Posterior cingulate gyrus (tissue), 11 donors: ENCODE results near the gene TRIM69.
"Not testable (repeated sequence)": the region's sequence is repeated elsewhere in the genome, so short reads cannot be mapped to it uniquely, and the experiment has no call there.

ENCODE experiments used
- DNase-seq, 10 donors: peaks; one replicate each; pipeline versions ENCODE4 v3.0.0 to v3.0.0-alpha.2; 2020 to 2021; ENCODE audit warnings: mixed read lengths in 3 of 10
- intact Hi-C: fragments of 100-400 bp; cut with DNase I; formaldehyde crosslinking; loops from one replicate; pipeline ENCODE4 v1.15.1; 2023

Gene TRIM69

GRCh38 chr15:44715142-44715796 is 21.1 kb upstream of the TRIM69 start:
- intact Hi-C loops: no loop called here
- DNase-seq: no peak

GRCh38 chr15:44715797-44716334 is 20.5 kb upstream of the TRIM69 start:
- no peak for DNase-seq
- intact Hi-C loops: no loop called here

- DNase-seq: no peak
- intact Hi-C loops: no loop called here
These were observed 19.2 kb upstream of the TRIM69 start for GRCh38 chr15:44716983-44717602.

GRCh38 chr15:44718180-44718926 is 18.0 kb upstream of the TRIM69 start:
- intact Hi-C loops: no loop called here
- DNase-seq: no peak

GRCh38 chr15:44718927-44719292 is 17.4 kb upstream of the TRIM69 start:
- DNase-seq: no peak
- intact Hi-C loops: no loop called here

GRCh38 chr15:44719293-44719999 is 16.9 kb upstream of the TRIM69 start:
- intact Hi-C loops: no loop called here
- no peak for DNase-seq

DNA sequence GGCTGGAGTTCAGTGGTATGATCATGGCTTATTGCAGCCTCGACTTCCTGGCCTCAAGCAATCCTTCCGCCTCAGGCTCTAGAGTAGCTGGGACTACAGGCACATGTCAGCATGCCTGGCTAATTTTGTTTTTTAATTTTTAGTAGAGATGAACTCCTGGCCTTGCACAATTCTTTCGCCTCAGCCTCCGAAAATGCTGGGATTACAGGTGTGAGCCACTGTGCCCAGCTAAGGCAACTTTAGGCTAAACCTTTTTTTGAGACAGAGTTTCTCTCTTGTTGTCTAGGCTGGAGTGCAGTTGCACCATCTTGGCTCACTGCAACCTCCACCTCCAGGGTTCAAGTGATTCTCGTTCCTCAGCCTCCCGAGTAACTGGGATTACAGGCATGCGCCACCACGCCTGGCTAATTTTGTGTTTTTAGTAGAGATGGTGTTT is 16.3 kb upstream of the TRIM69 start:
- DNase-seq, intact Hi-C loops: not testable (repeated sequence)

DNA sequence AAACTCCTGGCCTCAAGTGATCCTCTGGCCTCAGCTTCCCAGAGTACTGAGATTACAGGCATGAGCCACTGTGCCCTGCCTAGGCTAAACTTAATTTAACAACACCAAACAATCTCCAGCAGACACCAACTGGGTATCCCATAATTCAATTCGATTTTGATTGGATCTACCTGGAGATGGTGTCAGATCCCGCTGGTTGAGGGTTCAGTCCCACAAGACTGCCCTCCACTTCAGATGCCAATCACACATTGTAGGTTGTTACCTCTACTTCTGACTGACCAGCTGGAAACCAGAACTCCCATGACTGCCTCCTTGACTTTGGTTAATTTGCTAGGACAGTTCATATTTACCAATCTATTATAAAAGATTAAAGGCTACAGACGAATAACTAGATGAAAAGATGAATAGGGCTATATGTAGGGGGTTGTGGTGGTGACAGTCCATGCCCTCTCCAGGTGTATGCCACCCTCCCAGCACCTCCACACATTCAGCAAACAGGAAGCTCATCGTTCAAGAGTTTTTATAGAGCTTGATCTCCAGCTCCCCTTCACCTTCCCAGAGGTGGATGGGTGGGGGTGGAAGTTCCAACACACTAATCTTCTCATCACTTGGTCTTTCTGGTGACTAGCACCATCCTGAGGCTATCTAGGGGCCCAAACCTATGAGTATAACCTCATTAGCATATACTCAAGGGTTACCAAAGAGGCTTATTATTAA is 15.7 kb upstream of the TRIM69 start:
- DNase-seq: no peak
- intact Hi-C loops: no loop called here

GRCh38 chr15:44722011-44722410 is 14.3 kb upstream of the TRIM69 start:
- DNase-seq: no peak
- intact Hi-C loops: no loop called here

- no peak for DNase-seq
- intact Hi-C loops: no loop called here
These were observed 10.2 kb upstream of the TRIM69 start for GRCh38 chr15:44726136-44726535.

DNA sequence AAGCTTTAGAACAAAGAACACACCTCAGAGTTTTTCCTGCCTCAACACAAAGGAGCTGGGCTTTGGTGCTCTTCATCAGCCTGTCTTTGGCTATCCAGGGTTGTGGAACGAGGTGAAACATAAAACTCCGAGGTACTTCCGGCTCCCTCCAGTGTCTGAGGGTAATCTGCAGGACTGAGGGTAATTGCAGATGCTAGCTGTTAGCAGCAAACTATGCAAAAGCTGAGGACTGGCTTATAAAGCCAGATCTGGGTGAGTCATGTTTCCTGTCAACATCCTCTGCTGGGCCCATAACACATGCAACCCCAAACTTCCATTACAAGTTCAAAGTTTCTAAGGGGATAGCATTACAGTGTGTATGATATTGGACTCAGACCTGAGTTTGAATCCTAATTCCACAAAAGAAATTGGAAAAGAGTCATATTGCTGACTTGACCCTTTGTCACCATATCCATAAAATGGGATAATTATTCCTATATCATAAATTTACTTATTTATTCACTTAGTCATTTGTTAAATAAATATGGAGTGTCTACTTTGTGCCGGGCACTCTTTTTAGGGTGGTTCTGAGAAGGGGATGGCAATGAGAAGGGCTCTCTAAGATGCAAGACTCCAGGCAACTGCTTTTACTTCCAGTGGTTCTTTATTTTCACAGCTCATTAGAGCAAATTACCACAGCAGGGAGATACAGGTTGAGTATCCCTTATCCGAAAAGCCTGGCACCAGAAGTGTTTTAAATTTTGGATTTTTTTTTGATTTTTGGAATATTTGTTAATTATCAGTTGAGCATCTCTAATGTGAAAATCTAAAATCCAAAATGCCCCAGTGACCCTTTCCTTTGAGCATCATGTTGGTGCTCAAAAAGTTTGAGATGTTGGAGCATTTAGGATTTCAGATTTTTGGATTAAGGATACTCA is 9.5 kb upstream of the TRIM69 start:
- intact Hi-C loops: no loop called here

GRCh38 chr15:44727485-44728231 is 8.7 kb upstream of the TRIM69 start:
- DNase-seq: no peak
- intact Hi-C loops: loop anchor here (2.0 kb wide), 1 partner anchor 17 kb away; the partner anchor contains the start of genes B2M and PATL2

More for the DNA sequence above, 9.5 kb upstream of the TRIM69 start:
- no peak for DNase-seq

GRCh38 chr15:44728232-44728575 is 8.1 kb upstream of the TRIM69 start:
- intact Hi-C loops: loop anchor here (2.0 kb wide), 1 partner anchor 17 kb away; the partner anchor contains the start of genes B2M and PATL2

GRCh38 chr15:44728576-44729407 is 7.5 kb upstream of the TRIM69 start:
- intact Hi-C loops: loop anchor here (2.0 kb wide), 1 partner anchor 18 kb away; the partner anchor contains the start of genes B2M and PATL2
- peak; percentile 89 to 99 (median 94) for DNase-seq

More at GRCh38 chr15:44728232-44728575, 8.1 kb upstream of the TRIM69 start:
- not testable (repeated sequence) for DNase-seq

DNA sequence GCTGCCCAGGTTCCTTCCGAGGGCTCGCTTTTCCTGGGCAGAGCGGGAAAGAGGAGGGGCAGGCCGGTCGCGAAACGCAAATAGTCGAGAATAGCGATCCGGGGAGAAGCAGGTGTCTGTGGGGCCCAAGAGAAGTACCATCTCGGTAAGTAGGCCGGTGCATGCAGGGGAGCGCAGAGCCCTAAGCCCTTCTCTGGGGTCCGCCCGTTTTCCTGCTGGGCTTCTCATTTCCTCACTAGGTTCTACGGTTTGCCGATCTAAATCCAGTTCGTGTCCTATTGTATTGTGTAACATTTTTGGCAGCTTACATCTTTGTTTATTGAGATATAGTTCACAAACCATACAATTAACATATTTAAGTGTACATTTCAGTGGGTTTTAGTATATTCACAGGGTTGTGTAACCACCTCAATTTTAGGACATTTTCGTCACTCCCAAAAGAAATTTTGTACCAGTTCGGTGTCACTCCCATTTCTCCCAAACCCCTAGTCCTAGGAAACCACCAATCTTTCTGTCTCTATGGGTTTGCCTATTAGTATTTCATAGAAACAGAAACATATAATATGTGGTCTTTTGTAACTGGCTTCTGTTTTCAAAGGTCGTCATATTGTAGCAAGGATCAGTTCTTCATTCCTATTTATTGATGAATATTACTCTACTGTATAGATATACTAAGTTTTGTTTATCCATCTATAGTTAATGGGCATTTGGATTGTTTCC is 6.8 kb upstream of the TRIM69 start:
- DNase-seq: peak in 8 of 10 donors; percentile 18 to 86 (median 44)

DNA sequence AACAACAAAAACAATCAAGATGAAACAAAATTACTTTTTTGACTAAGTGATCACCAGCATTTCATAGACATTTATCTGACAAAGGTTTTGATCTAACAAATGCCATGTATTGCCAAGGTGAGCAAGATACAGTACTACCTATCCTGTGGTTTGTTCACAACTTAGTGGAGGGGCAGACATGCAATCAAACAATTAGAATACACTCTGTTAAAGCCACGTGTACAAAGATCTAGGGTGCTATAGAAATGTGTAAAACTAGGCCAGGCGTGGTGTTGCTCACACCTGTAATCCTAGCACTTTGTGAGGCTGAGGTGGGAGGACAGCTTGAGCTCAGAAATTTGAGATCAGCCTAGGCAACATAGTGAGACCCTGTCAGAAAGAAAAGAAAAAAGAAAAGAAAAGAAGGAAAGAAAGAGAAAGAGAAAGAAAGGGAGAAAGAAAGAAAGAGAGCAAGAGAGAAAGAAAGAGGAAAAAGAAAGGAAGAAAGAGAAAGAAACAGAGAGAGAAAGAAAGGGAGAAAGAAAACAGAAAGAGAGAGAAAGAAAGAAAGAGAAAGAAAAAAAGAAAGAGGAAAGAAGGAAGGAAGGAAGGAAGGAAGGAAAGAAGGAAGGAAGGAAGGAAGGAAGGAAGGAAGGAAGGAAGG is 1.4 kb upstream of the TRIM69 start:
- no peak for DNase-seq
- intact Hi-C loops: no loop called here

More for the DNA sequence above, 6.8 kb upstream of the TRIM69 start:
- intact Hi-C loops: loop anchor here (2.0 kb wide), 1 partner anchor 19 kb away; the partner anchor contains the start of genes B2M and PATL2
